ENCODE results near the gene ABCA6. TPM values are rescaled to one million over a fixed set of nuclear protein-coding genes. Genes with fewer than 3 reads are reported as not detected.

Gene ABCA6
- total and polyA plus RNA-seq, 4 donors = 1.9 to 132 (median 8.7) TPM

- ATAC-seq (ENCODE audit: insufficient read depth, low FRiP score) (peak; percentile 53), DNase-seq (peak; percentile 47 to 97 (median 96))
- H3K9ac ChIP-seq (ENCODE audit: insufficient read depth in 1 of 2, low read length in 2 of 2) = peak overlapping the region in 1 of 2 donors; percentile 99
- TF ChIP-seq, protein P1, sequence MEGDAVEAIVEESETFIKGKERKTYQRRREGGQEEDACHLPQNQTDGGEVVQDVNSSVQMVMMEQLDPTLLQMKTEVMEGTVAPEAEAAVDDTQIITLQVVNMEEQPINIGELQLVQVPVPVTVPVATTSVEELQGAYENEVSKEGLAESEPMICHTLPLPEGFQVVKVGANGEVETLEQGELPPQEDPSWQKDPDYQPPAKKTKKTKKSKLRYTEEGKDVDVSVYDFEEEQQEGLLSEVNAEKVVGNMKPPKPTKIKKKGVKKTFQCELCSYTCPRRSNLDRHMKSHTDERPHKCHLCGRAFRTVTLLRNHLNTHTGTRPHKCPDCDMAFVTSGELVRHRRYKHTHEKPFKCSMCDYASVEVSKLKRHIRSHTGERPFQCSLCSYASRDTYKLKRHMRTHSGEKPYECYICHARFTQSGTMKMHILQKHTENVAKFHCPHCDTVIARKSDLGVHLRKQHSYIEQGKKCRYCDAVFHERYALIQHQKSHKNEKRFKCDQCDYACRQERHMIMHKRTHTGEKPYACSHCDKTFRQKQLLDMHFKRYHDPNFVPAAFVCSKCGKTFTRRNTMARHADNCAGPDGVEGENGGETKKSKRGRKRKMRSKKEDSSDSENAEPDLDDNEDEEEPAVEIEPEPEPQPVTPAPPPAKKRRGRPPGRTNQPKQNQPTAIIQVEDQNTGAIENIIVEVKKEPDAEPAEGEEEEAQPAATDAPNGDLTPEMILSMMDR (IDR thresholded peaks at IDR 0.05; ENCODE audit: control extremely low read depth, extremely low read depth) = no peak
- H3K27me3 ChIP-seq (ENCODE audit: control insufficient read depth in 3 of 3, insufficient read depth in 3 of 3, low read length in 2 of 3) = no peaks in the 10 kb centered on the region
- WGBS, 2 donors = 50 to 64% methylated on average over 3 of the region's 3 CpGs
- peaks cover 0 to 20% (median 6%) of the 10 kb centered on the region in 5 donors for H3K4me1 ChIP-seq (ENCODE audit: control insufficient read depth in 5 of 5, insufficient read depth in 5 of 5, low read length in 5 of 5)
- no peak overlapping the region for H3K4me3 ChIP-seq
- H3K36me3 ChIP-seq (ENCODE audit: control insufficient read depth in 4 of 4, insufficient read depth in 4 of 4, low read length in 4 of 4) = peaks cover 0 to 9% (median 4%) of the 10 kb centered on the region in 4 donors
- H3K27ac ChIP-seq (ENCODE audit: low read depth in 1 of 2, low read length in 1 of 2) = peak overlapping the region in 1 of 2 donors; percentile 40
- H3K9me3 ChIP-seq (ENCODE audit: control insufficient read depth in 4 of 4, insufficient read depth in 3 of 4, low read length in 3 of 4) = no peaks in the 10 kb centered on the region
These were observed 594 bp upstream of the ABCA6 start for GRCh38 chr17:69142175-69142802.

- Histone ChIP-seq H3K9ac (ENCODE audit: insufficient read depth in 1 of 2, low read length in 2 of 2) (no peak overlapping the region), H3K36me3 (ENCODE audit: control insufficient read depth in 4 of 4, insufficient read depth in 4 of 4, low read length in 4 of 4) (peaks cover 2 to 50% (median 18%) of the 10 kb centered on the region in 4 donors), H3K4me1 (ENCODE audit: control insufficient read depth in 5 of 5, insufficient read depth in 5 of 5, low read length in 5 of 5) (no peaks in the 10 kb centered on the region), H3K27ac (ENCODE audit: low read depth in 1 of 2, low read length in 1 of 2) (no peak overlapping the region), H3K9me3 (ENCODE audit: control insufficient read depth in 4 of 4, insufficient read depth in 3 of 4, low read length in 3 of 4) (peaks cover 0 to 3% (median 2%) of the 10 kb centered on the region in 4 donors), H3K4me3 (no peak overlapping the region), H3K27me3 (ENCODE audit: control insufficient read depth in 3 of 3, insufficient read depth in 3 of 3, low read length in 2 of 3) (no peaks in the 10 kb centered on the region)
- WGBS, 2 donors = 81 to 85% methylated on average over 3 of the region's 3 CpGs
- ATAC-seq (ENCODE audit: insufficient read depth, low FRiP score) (no peak), DNase-seq (no peak)
- TF ChIP-seq, protein P1 (IDR thresholded peaks at IDR 0.05; ENCODE audit: control extremely low read depth, extremely low read depth) = no peak
These were observed 7.6 kb downstream of the ABCA6 start for GRCh38 chr17:69134112-69134511.

DNA sequence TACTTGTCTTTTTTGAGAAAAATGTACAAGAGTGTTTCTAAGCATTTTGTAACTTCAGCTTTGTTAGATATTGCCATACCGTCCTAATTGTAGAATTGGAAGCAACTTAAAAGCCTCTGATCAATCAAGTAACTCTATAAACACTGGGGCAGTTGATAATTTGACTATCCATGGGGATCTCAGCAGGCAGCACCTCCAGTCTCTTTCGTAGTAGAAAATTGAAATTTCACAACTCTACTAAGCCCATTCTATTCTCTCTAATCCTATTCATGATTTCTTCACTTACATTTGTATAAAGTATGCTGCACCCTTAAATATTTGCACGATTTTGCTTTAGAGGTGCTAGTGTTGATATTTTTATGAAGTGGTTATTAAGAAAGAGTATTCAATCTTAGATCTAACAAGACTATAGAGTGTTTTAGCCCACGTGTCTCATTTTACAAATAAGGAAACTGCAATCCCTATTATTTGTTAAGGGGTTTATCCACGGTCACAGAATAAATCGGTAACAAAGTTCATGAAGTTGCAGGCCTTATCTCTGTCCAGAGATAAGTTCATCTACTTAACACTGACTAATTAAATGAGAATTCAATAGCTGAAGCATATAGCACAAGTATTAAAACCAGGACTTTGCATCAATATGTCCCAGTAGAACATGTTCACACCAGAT lies 10.9 kb downstream of the ABCA6 start:
- no peaks in the 10 kb centered on the region for H3K4me1 ChIP-seq (ENCODE audit: control insufficient read depth in 5 of 5, insufficient read depth in 5 of 5, low read length in 5 of 5)
- TF ChIP-seq, protein P1 (IDR thresholded peaks at IDR 0.05; ENCODE audit: control extremely low read depth, extremely low read depth) = no peak
- WGBS, 2 donors = 65 to 79% methylated on average over 6 of the region's 6 CpGs
- ATAC-seq (ENCODE audit: insufficient read depth, low FRiP score) = no peak
- H3K9ac ChIP-seq (ENCODE audit: insufficient read depth in 1 of 2, low read length in 2 of 2) = no peak overlapping the region
- no peak overlapping the region for H3K4me3 ChIP-seq
- no peaks in the 10 kb centered on the region for H3K27me3 ChIP-seq (ENCODE audit: control insufficient read depth in 3 of 3, insufficient read depth in 3 of 3, low read length in 2 of 3)
- DNase-seq = no peak
- peaks cover 2 to 26% (median 14%) of the 10 kb centered on the region in 4 donors for H3K36me3 ChIP-seq (ENCODE audit: control insufficient read depth in 4 of 4, insufficient read depth in 4 of 4, low read length in 4 of 4)
- peaks cover 0 to 2% (median 0%) of the 10 kb centered on the region in 4 donors for H3K9me3 ChIP-seq (ENCODE audit: control insufficient read depth in 4 of 4, insufficient read depth in 3 of 4, low read length in 3 of 4)
- no peak overlapping the region for H3K27ac ChIP-seq (ENCODE audit: low read depth in 1 of 2, low read length in 1 of 2)

Measured in lung (tissue), 12 donors.